ENCODE results near the gene FGGY.

Gene FGGY

GRCh38 chr1:59528900-59529299 is 232.0 kb downstream of the FGGY start:
- H3K4me3 ChIP-seq (ENCODE audit: low read depth, low read length): no peak overlapping the region
- no peak overlapping the region for H3K27ac ChIP-seq (ENCODE audit: extremely low read depth, low read depth, low read length)
- ChIA-PET CTCF (no interaction called here), POLR2A (interaction anchor here (1.1 kb wide), 1 partner anchor 13 kb away, joined by 3 read pairs; no protein-coding TSS in a partner anchor)
- no peaks in the 10 kb centered on the region for H3K36me3 ChIP-seq (ENCODE audit: control insufficient read depth in 2 of 2, insufficient read depth in 1 of 2, low read length in 2 of 2)
- H3K4me1 ChIP-seq (ENCODE audit: control insufficient read depth, insufficient read depth, low read length): no peaks in the 10 kb centered on the region
- TF ChIP-seq ZNF768 (tag by site-specific recombination; IDR thresholded peaks at IDR 0.05): no peak
- TF ChIP-seq ZNF239 (tag by site-specific recombination; IDR thresholded peaks at IDR 0.05): no peak
- no peak for TF ChIP-seq ZNF707 (tag by site-specific recombination; IDR thresholded peaks at IDR 0.05)
- TF ChIP-seq ZNF660 (tag by site-specific recombination; IDR thresholded peaks at IDR 0.05): no peak
- no peak for TF ChIP-seq ZNF202 (tag by site-specific recombination; IDR thresholded peaks at IDR 0.05; ENCODE audit: borderline replicate concordance)
- no peak for TF ChIP-seq HOXC10 (CRISPR knock-in tag; IDR thresholded peaks at IDR 0.05)
- no peak for TF ChIP-seq ZNF121 (tag by site-specific recombination; IDR thresholded peaks at IDR 0.05)
- TF ChIP-seq AEBP2 (tag by site-specific recombination; IDR thresholded peaks at IDR 0.05; ENCODE audit: borderline replicate concordance): no peak
- TF ChIP-seq SALL2 (tag by site-specific recombination; IDR thresholded peaks at IDR 0.05; ENCODE audit: borderline replicate concordance): no peak
- no peak for TF ChIP-seq ZSCAN4 (tag by site-specific recombination; IDR thresholded peaks at IDR 0.05)
- no peak for TF ChIP-seq ZNF223 (tag by site-specific recombination; IDR thresholded peaks at IDR 0.05)
- no peak for TF ChIP-seq ZNF658 (tag by site-specific recombination; IDR thresholded peaks at IDR 0.05)
- no peak for TF ChIP-seq ZNF521 (tag by site-specific recombination; IDR thresholded peaks at IDR 0.05)
- no peak for TF ChIP-seq ZNF843 (tag by site-specific recombination; IDR thresholded peaks at IDR 0.05)
- no peak for TF ChIP-seq ZNF148 (tag by site-specific recombination; IDR thresholded peaks at IDR 0.05; ENCODE audit: borderline replicate concordance)
- no peaks in the 10 kb centered on the region for H3K9me3 ChIP-seq (ENCODE audit: control insufficient read depth, insufficient read depth, low read depth, low read length)

GRCh38 chr1:59530119-59530518 is 233.2 kb downstream of the FGGY start:
- H3K4me3 ChIP-seq (ENCODE audit: low read depth, low read length): no peak overlapping the region
- H3K9me3 ChIP-seq (ENCODE audit: control insufficient read depth, insufficient read depth, low read depth, low read length): no peaks in the 10 kb centered on the region
- ChIA-PET POLR2A (no interaction called here), CTCF (interaction anchor here (1.1 kb wide), 1 partner anchor 161 kb away, joined by 3 read pairs; no protein-coding TSS in a partner anchor)
- no peaks in the 10 kb centered on the region for H3K36me3 ChIP-seq (ENCODE audit: control insufficient read depth in 2 of 2, insufficient read depth in 1 of 2, low read length in 2 of 2)
- no peak overlapping the region for H3K27ac ChIP-seq (ENCODE audit: extremely low read depth, low read depth, low read length)
- no peaks in the 10 kb centered on the region for H3K4me1 ChIP-seq (ENCODE audit: control insufficient read depth, insufficient read depth, low read length)
- TF ChIP-seq GLIS2 (tag by site-specific recombination; IDR thresholded peaks at IDR 0.05): no peak
- no peak for TF ChIP-seq ZNF768 (tag by site-specific recombination; IDR thresholded peaks at IDR 0.05)
- no peak for TF ChIP-seq ZNF18 (tag by site-specific recombination; IDR thresholded peaks at IDR 0.05)
- no peak for TF ChIP-seq ZSCAN16 (tag by site-specific recombination; IDR thresholded peaks at IDR 0.05)
- TF ChIP-seq ZNF280D (tag by site-specific recombination; IDR thresholded peaks at IDR 0.05): no peak
- no peak for TF ChIP-seq ZNF610 (tag by site-specific recombination; IDR thresholded peaks at IDR 0.05; ENCODE audit: borderline replicate concordance)
- no peak for TF ChIP-seq ZNF561 (tag by site-specific recombination; IDR thresholded peaks at IDR 0.05; ENCODE audit: borderline replicate concordance)
- TF ChIP-seq ZNF335 (tag by site-specific recombination; conservative IDR thresholded peaks at IDR 0.05): no peak
- no peak for TF ChIP-seq ZNF391 (tag by site-specific recombination; IDR thresholded peaks at IDR 0.05; ENCODE audit: borderline replicate concordance, low read depth)
- no peak for TF ChIP-seq ZNF548 (tag by site-specific recombination; IDR thresholded peaks at IDR 0.05)
- TF ChIP-seq ZBTB6 (tag by site-specific recombination; IDR thresholded peaks at IDR 0.05): no peak
- TF ChIP-seq ZNF544 (tag by site-specific recombination; IDR thresholded peaks at IDR 0.05): no peak

All from HEK293 (cell line).